Testis (tissue), 2 donors: ENCODE measurements around the gene CYP3A7.

Experiments used
- POLR2A ChIP-seq: fragments of 450-650 bp; IDR thresholded peaks from one replicate; pipeline ENCODE4 v1.6.1; 2017; ENCODE audit warnings: antibody characterized with exemption, mild to moderate bottlenecking, moderate library complexity
- TF ChIP-seq, protein P1 (sequence below), 3 experiments: fragments of 450-650 bp in 2 of 3; fragments of 200-600 bp in 1 of 3; sonication (generic) in 1 of 3; IDR thresholded peaks; one replicate each; pipeline ENCODE4 v1.5.1; 2016 to 2019; ENCODE audit warnings: antibody characterized with exemption in 3 of 3, mild to moderate bottlenecking in 2 of 3, moderate library complexity in 1 of 3

DNA sequence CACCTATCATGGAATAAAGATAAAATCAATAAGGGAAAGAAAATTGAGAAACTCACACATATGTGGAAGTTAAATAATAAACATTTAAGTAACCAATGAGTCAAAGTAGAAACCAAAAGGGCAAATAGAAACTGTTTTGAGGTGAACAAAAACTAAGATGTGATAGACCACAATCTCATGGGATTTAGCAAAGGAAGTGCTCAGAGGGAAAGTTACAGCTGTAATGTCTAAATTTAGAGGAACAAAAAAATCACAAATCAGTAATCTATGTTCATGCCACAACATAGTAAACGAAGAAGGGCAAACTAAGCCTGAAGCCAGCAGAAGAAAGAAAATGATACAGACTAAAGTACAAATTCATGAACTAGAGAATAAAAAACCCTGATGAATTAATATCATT lies 32.7 kb upstream of the CYP3A7 start:
- TF ChIP-seq, protein P1, sequence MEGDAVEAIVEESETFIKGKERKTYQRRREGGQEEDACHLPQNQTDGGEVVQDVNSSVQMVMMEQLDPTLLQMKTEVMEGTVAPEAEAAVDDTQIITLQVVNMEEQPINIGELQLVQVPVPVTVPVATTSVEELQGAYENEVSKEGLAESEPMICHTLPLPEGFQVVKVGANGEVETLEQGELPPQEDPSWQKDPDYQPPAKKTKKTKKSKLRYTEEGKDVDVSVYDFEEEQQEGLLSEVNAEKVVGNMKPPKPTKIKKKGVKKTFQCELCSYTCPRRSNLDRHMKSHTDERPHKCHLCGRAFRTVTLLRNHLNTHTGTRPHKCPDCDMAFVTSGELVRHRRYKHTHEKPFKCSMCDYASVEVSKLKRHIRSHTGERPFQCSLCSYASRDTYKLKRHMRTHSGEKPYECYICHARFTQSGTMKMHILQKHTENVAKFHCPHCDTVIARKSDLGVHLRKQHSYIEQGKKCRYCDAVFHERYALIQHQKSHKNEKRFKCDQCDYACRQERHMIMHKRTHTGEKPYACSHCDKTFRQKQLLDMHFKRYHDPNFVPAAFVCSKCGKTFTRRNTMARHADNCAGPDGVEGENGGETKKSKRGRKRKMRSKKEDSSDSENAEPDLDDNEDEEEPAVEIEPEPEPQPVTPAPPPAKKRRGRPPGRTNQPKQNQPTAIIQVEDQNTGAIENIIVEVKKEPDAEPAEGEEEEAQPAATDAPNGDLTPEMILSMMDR (IDR thresholded peaks at IDR 0.05), result no peak
- TF ChIP-seq POLR2A, result no peak
